HCT116 (cell line): ENCODE data around the gene HOGA1. TPM values are rescaled to one million over a fixed set of nuclear protein-coding genes. Genes with fewer than 3 reads are reported as not detected.

Experiments used
- ATAC-seq: fragments of 200-7000 bp; cut with Tn5 transposase; 2 replicates; pipeline ENCODE4 v1.9.1; 2020; ENCODE audit warnings: mild to moderate bottlenecking, moderate library complexity
- BruUV-seq: library from RNA; stranded (reverse); fragments of 400-500 nt; replicated peaks from 2 replicates; lab custom pipeline; 2021; lab: Mats Ljungman, UMichigan
- CTCF ChIA-PET: fragments of 300-600 bp; sonication (Branson Sonifier 250); formaldehyde crosslinking; loops from one replicate; lab custom pipeline; 2021; ENCODE audit warnings: antibody characterized with exemption; lab: Charles Lee
- POLR2A ChIA-PET: fragments of 300-600, 350-600 bp; sonication (Branson Sonifier 250); formaldehyde crosslinking; loops from one replicate; lab custom pipeline; 2021; ENCODE audit warnings: antibody characterized with exemption; lab: Charles Lee
- RAD21 ChIA-PET, 2 experiments: fragments of 300-600 bp; sonication (Branson Sonifier 250); formaldehyde crosslinking; loops; one replicate each; lab custom pipeline; 2023; ENCODE audit warnings: low total read pairs in 2 of 2; ENCODE audit not compliant: uncharacterized antibody in 2 of 2, unreplicated experiment in 2 of 2, low non-redundant PET in 1 of 2; lab: Charles Lee
- DNase-seq: peaks from one replicate; pipeline ENCODE4 v3.0.0-alpha.2; 2010; ENCODE audit warnings: low read depth, low spot score
- H2AFZ ChIP-seq: fragments of 200-600 bp; shearing (Covaris generic), sonication (generic); 2 replicates; pipeline ENCODE4 v1.6.1; 2017; ENCODE audit warnings: low read depth, mixed run types, mixed read lengths, antibody characterized with exemption, low read length; ENCODE audit not compliant: poor library complexity, severe bottlenecking
- H3K27ac ChIP-seq: 2 replicates; pipeline ENCODE4 v1.5.1; 2012; ENCODE audit warnings: low read depth, low read length
- H3K27me3 ChIP-seq: fragments of 200-600 bp; sonication (generic); 2 replicates; pipeline ENCODE4 v1.6.1; 2016; ENCODE audit warnings: mixed run types, low read length, mixed read lengths; ENCODE audit not compliant: insufficient read depth
- H3K36me3 ChIP-seq, 2 experiments: fragments of 200-500 bp in 1 of 2; fragments of 200-600 bp in 1 of 2; sonication (Bioruptor generic) in 1 of 2; sonication (generic) in 1 of 2; 2 replicates each; pipeline versions ENCODE4 v1.5.1 to v1.6.1; 2014 to 2016; ENCODE audit warnings: low read length in 2 of 2, inconsistent platforms in 1 of 2, mixed read lengths in 1 of 2, mixed run types in 1 of 2; ENCODE audit not compliant: insufficient read depth in 2 of 2, control insufficient read depth in 1 of 2
- H3K4me1 ChIP-seq, 2 experiments: fragments of 200-600 bp in 1 of 2; sonication (generic) in 1 of 2; 2 replicates each; pipeline versions ENCODE4 v1.5.1 to v1.6.1; 2012 to 2017; ENCODE audit warnings: low read length in 2 of 2, inconsistent platforms in 1 of 2, mild to moderate bottlenecking in 1 of 2, mixed read lengths in 1 of 2, mixed run types in 1 of 2, moderate library complexity in 1 of 2; ENCODE audit not compliant: insufficient read depth in 2 of 2, control insufficient read depth in 1 of 2
- H3K4me2 ChIP-seq: fragments of 200-600 bp; sonication (generic); 2 replicates; pipeline ENCODE4 v1.6.1; 2017; ENCODE audit warnings: mixed run types, low read length, mixed read lengths
- H3K4me3 ChIP-seq, 2 experiments: fragments of 200-600 bp in 1 of 2; sonication (generic) in 1 of 2; replicated peaks in 1 of 2; 2 replicates each; pipeline ENCODE4 v1.5.1; 2011 to 2016; ENCODE audit warnings: low read length in 2 of 2, control low read depth in 1 of 2, low read depth in 1 of 2, mild to moderate bottlenecking in 1 of 2, mixed read lengths in 1 of 2, mixed run types in 1 of 2
- H3K79me2 ChIP-seq: fragments of 200-600 bp; sonication (generic); 2 replicates; pipeline ENCODE4 v1.6.1; 2017; ENCODE audit warnings: mild to moderate bottlenecking, mixed run types, low read length, moderate library complexity, mixed read lengths; ENCODE audit not compliant: insufficient read depth
- H3K9ac ChIP-seq: fragments of 200-600 bp; sonication (generic); 2 replicates; pipeline ENCODE4 v1.6.1; 2016; ENCODE audit warnings: low read length, mixed read lengths
- H3K9me2 ChIP-seq: fragments of 200-600 bp; sonication (generic), shearing (Covaris generic); 2 replicates; pipeline ENCODE4 v1.6.1; 2017; ENCODE audit warnings: mixed run types, mild to moderate bottlenecking, moderate library complexity; ENCODE audit not compliant: insufficient read depth
- H3K9me3 ChIP-seq, 2 experiments: fragments of 200-500 bp in 1 of 2; fragments of 200-600 bp in 1 of 2; sonication (Bioruptor generic) in 1 of 2; sonication (generic) in 1 of 2; 2 replicates each; pipeline ENCODE4 v1.6.1; 2014 to 2017; ENCODE audit warnings: low read length in 2 of 2, mixed read lengths in 2 of 2, inconsistent platforms in 1 of 2, low read depth in 1 of 2, mild to moderate bottlenecking in 1 of 2, mixed run types in 1 of 2, moderate library complexity in 1 of 2; ENCODE audit not compliant: control insufficient read depth in 1 of 2, insufficient read depth in 1 of 2
- H4K20me1 ChIP-seq: fragments of 200-600 bp; sonication (generic), shearing (Covaris generic); 2 replicates; pipeline ENCODE4 v1.6.1; 2017; ENCODE audit warnings: mixed run types, mild to moderate bottlenecking, moderate library complexity; ENCODE audit not compliant: insufficient read depth
- CBX3 ChIP-seq: IDR thresholded peaks from 2 replicates; pipeline ENCODE4 v1.6.1; 2012; ENCODE audit warnings: low read depth
- CEBPB ChIP-seq: IDR thresholded peaks from 2 replicates; pipeline ENCODE4 v1.6.1; 2012; ENCODE audit warnings: low read depth
- CTCF ChIP-seq, 3 experiments: fragments of 200-600 bp in 1 of 3; sonication (generic) in 1 of 3; IDR thresholded peaks in 2 of 3; conservative IDR thresholded peaks in 1 of 3; 2 replicates each; pipeline ENCODE4 v1.5.1; 2012 to 2017; ENCODE audit warnings: low read depth in 2 of 3, low read length in 2 of 3, antibody characterized with exemption in 1 of 3, borderline replicate concordance in 1 of 3, control low read depth in 1 of 3, mild to moderate bottlenecking in 1 of 3, mixed read lengths in 1 of 3, mixed run types in 1 of 3, moderate library complexity in 1 of 3; ENCODE audit not compliant: insufficient read depth in 1 of 3
- EGR1 ChIP-seq: IDR thresholded peaks from 2 replicates; pipeline ENCODE4 v1.6.1; 2012; ENCODE audit warnings: low read depth
- ELF1 ChIP-seq: IDR thresholded peaks from 2 replicates; pipeline ENCODE4 v1.6.1; 2012; ENCODE audit warnings: low read depth, borderline replicate concordance
- EZH2 ChIP-seq: fragments of 200-600 bp; sonication (generic); IDR thresholded peaks from 2 replicates; pipeline ENCODE4 v1.6.1; 2017; ENCODE audit warnings: antibody characterized with exemption, mixed run types
- EZH2phosphoT487 ChIP-seq: fragments of 200-600 bp; IDR thresholded peaks from 2 replicates; pipeline ENCODE4 v1.6.1; 2018; ENCODE audit warnings: antibody characterized with exemption, borderline replicate concordance
- FOSL1 ChIP-seq: IDR thresholded peaks from 2 replicates; pipeline ENCODE4 v1.6.1; 2012; ENCODE audit warnings: low read depth
- JUND ChIP-seq: IDR thresholded peaks from 2 replicates; pipeline ENCODE4 v1.6.1; 2012
- MAX ChIP-seq: IDR thresholded peaks from 2 replicates; pipeline ENCODE4 v1.6.1; 2012
- POLR2A ChIP-seq: IDR thresholded peaks from 2 replicates; pipeline ENCODE4 v1.7.0; 2011; ENCODE audit warnings: borderline replicate concordance; ENCODE audit not compliant: insufficient read depth, insufficient read length; ENCODE audit errors: extremely low read depth
- POLR2AphosphoS5 ChIP-seq: IDR thresholded peaks from 2 replicates; pipeline ENCODE4 v1.6.1; 2011; ENCODE audit warnings: mild to moderate bottlenecking, low read depth, low read length, moderate library complexity
- RAD21 ChIP-seq: IDR thresholded peaks from 2 replicates; pipeline ENCODE4 v1.6.1; 2012; ENCODE audit warnings: low read depth, mild to moderate bottlenecking
- SIN3A ChIP-seq: IDR thresholded peaks from 2 replicates; pipeline ENCODE4 v1.6.1; 2012; ENCODE audit warnings: low read depth
- SP1 ChIP-seq: IDR thresholded peaks from 2 replicates; pipeline ENCODE4 v1.6.1; 2012; ENCODE audit warnings: low read depth
- SRF ChIP-seq: IDR thresholded peaks from 2 replicates; pipeline ENCODE4 v1.6.1; 2012; ENCODE audit warnings: low read depth
- YY1 ChIP-seq: IDR thresholded peaks from 2 replicates; pipeline ENCODE4 v1.6.1; 2011; ENCODE audit warnings: low read length, low read depth, moderate library complexity, mild to moderate bottlenecking; ENCODE audit not compliant: insufficient replicate concordance; ENCODE audit errors: extremely low read depth
- ZNF274 ChIP-seq: fragments of 200-500 bp; sonication (Bioruptor generic); IDR thresholded peaks from 2 replicates; pipeline ENCODE4 v1.6.1; 2014; ENCODE audit warnings: mild to moderate bottlenecking, low read depth, low read length, inconsistent platforms
- intact Hi-C: fragments of 100-400 bp; cut with micrococcal nuclease; formaldehyde crosslinking; loops from 2 replicates; pipeline ENCODE4 v1.10.0; 2022
- total RNA-seq: library from RNA; stranded (reverse); gene quantifications from one replicate; pipeline ENCODE4 v1.2.1, GENCODE V29; 2021; ENCODE audit not compliant: unreplicated experiment
- TF ChIP-seq, protein P1 (sequence below): IDR thresholded peaks from 2 replicates; pipeline ENCODE4 v1.6.1; 2012; ENCODE audit warnings: low read depth
- TF ChIP-seq, protein P2 (sequence below): IDR thresholded peaks from 2 replicates; pipeline ENCODE4 v1.6.1; 2011; ENCODE audit warnings: mild to moderate bottlenecking, low read length, moderate library complexity; ENCODE audit not compliant: insufficient replicate concordance; ENCODE audit errors: extremely low read depth

Gene HOGA1
- total RNA-seq, 1 experiment from 2014 or later: 1.6 TPM

GRCh38 chr10:97643441-97643985 lies 59.3 kb downstream of the HOGA1 start:
- Histone ChIP-seq H3K27ac (no peak overlapping the region), H2AFZ (no peak overlapping the region), H3K4me1 (peaks cover 22 to 36% of the 10 kb centered on the region in 2 experiments), H3K27me3 (no peaks in the 10 kb centered on the region), H3K36me3 (peaks cover 6 to 18% of the 10 kb centered on the region in 2 experiments; a peak in 2 of 4 replicates), H3K9me2 (no peaks in the 10 kb centered on the region), H3K9me3 (no peaks in the 10 kb centered on the region), H3K4me3 (no peak overlapping the region), H3K79me2 (peaks cover 49% of the 10 kb centered on the region), H3K4me2 (no peak overlapping the region), H4K20me1 (no peaks in the 10 kb centered on the region), H3K9ac (no peak overlapping the region)
- ChIA-PET CTCF (no interaction called here), POLR2A (no interaction called here), RAD21 (no interaction called here)
- ATAC-seq: no peak
- no TSS peak for BruUV-seq
- DNase-seq: no peak
- no peak for TF ChIP-seq ELF1
- TF ChIP-seq SRF: no peak
- TF ChIP-seq ZNF274: no peak
- TF ChIP-seq YY1: no peak
- no peak for TF ChIP-seq POLR2AphosphoS5
- no peak for TF ChIP-seq CBX3
- no peak for TF ChIP-seq EGR1
- TF ChIP-seq, protein P1, sequence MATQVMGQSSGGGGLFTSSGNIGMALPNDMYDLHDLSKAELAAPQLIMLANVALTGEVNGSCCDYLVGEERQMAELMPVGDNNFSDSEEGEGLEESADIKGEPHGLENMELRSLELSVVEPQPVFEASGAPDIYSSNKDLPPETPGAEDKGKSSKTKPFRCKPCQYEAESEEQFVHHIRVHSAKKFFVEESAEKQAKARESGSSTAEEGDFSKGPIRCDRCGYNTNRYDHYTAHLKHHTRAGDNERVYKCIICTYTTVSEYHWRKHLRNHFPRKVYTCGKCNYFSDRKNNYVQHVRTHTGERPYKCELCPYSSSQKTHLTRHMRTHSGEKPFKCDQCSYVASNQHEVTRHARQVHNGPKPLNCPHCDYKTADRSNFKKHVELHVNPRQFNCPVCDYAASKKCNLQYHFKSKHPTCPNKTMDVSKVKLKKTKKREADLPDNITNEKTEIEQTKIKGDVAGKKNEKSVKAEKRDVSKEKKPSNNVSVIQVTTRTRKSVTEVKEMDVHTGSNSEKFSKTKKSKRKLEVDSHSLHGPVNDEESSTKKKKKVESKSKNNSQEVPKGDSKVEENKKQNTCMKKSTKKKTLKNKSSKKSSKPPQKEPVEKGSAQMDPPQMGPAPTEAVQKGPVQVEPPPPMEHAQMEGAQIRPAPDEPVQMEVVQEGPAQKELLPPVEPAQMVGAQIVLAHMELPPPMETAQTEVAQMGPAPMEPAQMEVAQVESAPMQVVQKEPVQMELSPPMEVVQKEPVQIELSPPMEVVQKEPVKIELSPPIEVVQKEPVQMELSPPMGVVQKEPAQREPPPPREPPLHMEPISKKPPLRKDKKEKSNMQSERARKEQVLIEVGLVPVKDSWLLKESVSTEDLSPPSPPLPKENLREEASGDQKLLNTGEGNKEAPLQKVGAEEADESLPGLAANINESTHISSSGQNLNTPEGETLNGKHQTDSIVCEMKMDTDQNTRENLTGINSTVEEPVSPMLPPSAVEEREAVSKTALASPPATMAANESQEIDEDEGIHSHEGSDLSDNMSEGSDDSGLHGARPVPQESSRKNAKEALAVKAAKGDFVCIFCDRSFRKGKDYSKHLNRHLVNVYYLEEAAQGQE: no peak
- TF ChIP-seq FOSL1: no peak
- TF ChIP-seq SP1: no peak
- TF ChIP-seq MAX: no peak
- TF ChIP-seq RAD21: no peak
- TF ChIP-seq CEBPB: no peak
- no peak for TF ChIP-seq EZH2
- TF ChIP-seq JUND: no peak
- TF ChIP-seq EZH2phosphoT487: no peak
- TF ChIP-seq, protein P2, sequence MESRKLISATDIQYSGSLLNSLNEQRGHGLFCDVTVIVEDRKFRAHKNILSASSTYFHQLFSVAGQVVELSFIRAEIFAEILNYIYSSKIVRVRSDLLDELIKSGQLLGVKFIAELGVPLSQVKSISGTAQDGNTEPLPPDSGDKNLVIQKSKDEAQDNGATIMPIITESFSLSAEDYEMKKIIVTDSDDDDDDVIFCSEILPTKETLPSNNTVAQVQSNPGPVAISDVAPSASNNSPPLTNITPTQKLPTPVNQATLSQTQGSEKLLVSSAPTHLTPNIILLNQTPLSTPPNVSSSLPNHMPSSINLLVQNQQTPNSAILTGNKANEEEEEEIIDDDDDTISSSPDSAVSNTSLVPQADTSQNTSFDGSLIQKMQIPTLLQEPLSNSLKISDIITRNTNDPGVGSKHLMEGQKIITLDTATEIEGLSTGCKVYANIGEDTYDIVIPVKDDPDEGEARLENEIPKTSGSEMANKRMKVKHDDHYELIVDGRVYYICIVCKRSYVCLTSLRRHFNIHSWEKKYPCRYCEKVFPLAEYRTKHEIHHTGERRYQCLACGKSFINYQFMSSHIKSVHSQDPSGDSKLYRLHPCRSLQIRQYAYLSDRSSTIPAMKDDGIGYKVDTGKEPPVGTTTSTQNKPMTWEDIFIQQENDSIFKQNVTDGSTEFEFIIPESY: no peak
- TF ChIP-seq POLR2A: no peak
- no peak for TF ChIP-seq CTCF (IDR thresholded peaks at IDR 0.05 in 2 of 3, conservative IDR thresholded peaks at IDR 0.05 in 1 of 3; ENCODE audit: borderline replicate concordance in 1 of 3, insufficient read depth in 1 of 3, low read depth in 2 of 3, low read length in 2 of 3)
- TF ChIP-seq SIN3A: no peak
- intact Hi-C loops: no loop called here
